Measurements from ENCODE around the gene TMEM175.
"Not testable (repeated sequence)": the region's sequence is repeated elsewhere in the genome, so short reads cannot be mapped to it uniquely, and the experiment has no call there.

TMEM175 gene

GRCh38 chr4:970854-971520, 38.7 kb downstream of the TMEM175 start:
- DNase-seq, result no peak

- no peak for DNase-seq
Measured at GRCh38 chr4:971666-972500, 39.6 kb downstream of the TMEM175 start.

GRCh38 chr4:972651-973424, 40.6 kb downstream of the TMEM175 start:
- peak; percentile 68 for DNase-seq

GRCh38 chr4:973431-974397, 41.5 kb downstream of the TMEM175 start, which contains the start of gene DGKQ:
Gene DGKQ (minus strand): TSS chr4:973569. CDS start chr4:973482, 87 bp downstream.
- peak; percentile 39 for DNase-seq

- no peak for DNase-seq
Measured at GRCh38 chr4:974668-975067, 42.4 kb downstream of the TMEM175 start.

GRCh38 chr4:976016-976415, 43.8 kb downstream of the TMEM175 start:
- DNase-seq, result not testable (repeated sequence)

GRCh38 chr4:978957-979701, 46.9 kb downstream of the TMEM175 start:
- no peak for DNase-seq

GRCh38 chr4:982291-982690, 50.0 kb downstream of the TMEM175 start:
- no peak for DNase-seq

GRCh38 chr4:982814-983213, 50.6 kb downstream of the TMEM175 start:
- no peak for DNase-seq

GRCh38 chr4:984336-985054, 52.2 kb downstream of the TMEM175 start:
- DNase-seq, result no peak

- no peak for DNase-seq
Measured at GRCh38 chr4:985123-985830, 53.0 kb downstream of the TMEM175 start.

- peak; percentile 64 for DNase-seq
Measured at GRCh38 chr4:986428-986878, 54.2 kb downstream of the TMEM175 start.

GRCh38 chr4:986879-987623, 54.8 kb downstream of the TMEM175 start, which contains the start of gene IDUA:
Gene IDUA (plus strand): TSS chr4:987044. CDS start chr4:987085, 41 bp downstream.
- peak; percentile 79 for DNase-seq

- no peak for DNase-seq
Measured at GRCh38 chr4:987624-988513, 55.6 kb downstream of the TMEM175 start.

GRCh38 chr4:988726-989721, 56.8 kb downstream of the TMEM175 start:
- no peak for DNase-seq
